Measurements from ENCODE around the gene RASL11B. TPM values are rescaled to one million over a fixed set of nuclear protein-coding genes. Genes with fewer than 3 reads are reported as not detected.

RASL11B gene
- total and polyA plus RNA-seq, 10 of the 15 experiments (the other 5 are each of a cell fraction or from before 2014, with no cell fraction given), result 0.06 to 0.45 (median 0.08) TPM; not detected in 5

DNA sequence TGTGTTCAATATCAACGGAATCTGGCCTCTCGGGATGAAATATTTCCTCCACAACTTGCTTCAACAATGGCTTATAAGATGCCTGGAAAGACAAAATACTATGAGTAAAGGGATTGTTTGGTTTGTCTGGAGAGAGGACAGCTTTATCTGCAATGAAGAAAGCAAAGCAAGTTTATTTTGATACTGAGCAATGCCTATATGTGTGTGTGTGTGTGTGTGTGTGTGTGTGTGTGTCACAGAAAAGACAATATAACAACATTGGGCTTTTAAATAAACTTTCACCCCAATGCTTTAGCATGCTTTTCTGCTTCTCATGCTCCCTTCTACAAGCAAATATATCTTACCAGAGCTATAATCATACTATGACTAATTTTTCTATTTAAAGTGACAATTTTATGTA is 45.4 kb downstream of the RASL11B start:
- ChIA-PET POLR2A (interaction anchor here (0.6 kb wide), 1 partner anchor 256 kb away, joined by 3 read pairs; no protein-coding TSS in a partner anchor), CTCF (interaction anchor here (1.2 to 1.4 kb wide), 2 partner anchors 10 to 12 kb away, joined by 3 to 4 read pairs; no protein-coding TSS in a partner anchor), RAD21 (ENCODE audit: unreplicated experiment) (no interaction called here), SMC1A (ENCODE audit: uncharacterized antibody, unreplicated experiment) (no interaction called here)
- H3K4me2 ChIP-seq (ENCODE audit: control insufficient read depth, insufficient read depth), result no peak overlapping the region
- in situ Hi-C loops (cut with MboI), result no loop called here
- TF ChIP-seq, protein P1, sequence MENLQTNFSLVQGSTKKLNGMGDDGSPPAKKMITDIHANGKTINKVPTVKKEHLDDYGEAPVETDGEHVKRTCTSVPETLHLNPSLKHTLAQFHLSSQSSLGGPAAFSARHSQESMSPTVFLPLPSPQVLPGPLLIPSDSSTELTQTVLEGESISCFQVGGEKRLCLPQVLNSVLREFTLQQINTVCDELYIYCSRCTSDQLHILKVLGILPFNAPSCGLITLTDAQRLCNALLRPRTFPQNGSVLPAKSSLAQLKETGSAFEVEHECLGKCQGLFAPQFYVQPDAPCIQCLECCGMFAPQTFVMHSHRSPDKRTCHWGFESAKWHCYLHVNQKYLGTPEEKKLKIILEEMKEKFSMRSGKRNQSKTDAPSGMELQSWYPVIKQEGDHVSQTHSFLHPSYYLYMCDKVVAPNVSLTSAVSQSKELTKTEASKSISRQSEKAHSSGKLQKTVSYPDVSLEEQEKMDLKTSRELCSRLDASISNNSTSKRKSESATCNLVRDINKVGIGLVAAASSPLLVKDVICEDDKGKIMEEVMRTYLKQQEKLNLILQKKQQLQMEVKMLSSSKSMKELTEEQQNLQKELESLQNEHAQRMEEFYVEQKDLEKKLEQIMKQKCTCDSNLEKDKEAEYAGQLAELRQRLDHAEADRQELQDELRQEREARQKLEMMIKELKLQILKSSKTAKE (IDR thresholded peaks at IDR 0.05; ENCODE audit: low read depth, poor library complexity, severe bottlenecking), result no peak
- 96% methylated on average over 2 of the region's 2 CpGs for WGBS (ENCODE audit: insufficient coverage, insufficient replicate concordance, low lambda C conversion rate, missing lambda C conversion rate)
- DNase-seq (ENCODE audit: low read depth, low spot score) (no peak), FAIRE-seq (no peak), ATAC-seq (no peak)
- no peaks in the 10 kb centered on the region; a peak in 2 of 4 replicates for H3K36me3 ChIP-seq (ENCODE audit: control insufficient read depth in 2 of 2, insufficient read depth in 2 of 2, low read length in 1 of 2)
- BruUV-seq (replicated peaks), result no TSS peak
- no peaks in the 10 kb centered on the region for H4K20me1 ChIP-seq (ENCODE audit: control insufficient read depth, insufficient read depth)
- intact Hi-C loops (cut with micrococcal nuclease; ENCODE audit: unreplicated experiment), result no loop called here
- H3K27ac ChIP-seq (ENCODE audit: control insufficient read depth, insufficient read depth), result no peak overlapping the region
- H3K27me3 ChIP-seq (replicated peaks in 1 of 2; ENCODE audit: control insufficient read depth in 2 of 2, insufficient read depth in 2 of 2, low read length in 1 of 2), result no peaks in the 10 kb centered on the region
- no peaks in the 10 kb centered on the region for H3K4me1 ChIP-seq (ENCODE audit: control insufficient read depth, insufficient read depth, low read length)
- H3K9me3 ChIP-seq (replicated peaks; ENCODE audit: control insufficient read depth, insufficient read depth, low read length), result no peaks in the 10 kb centered on the region
- H3K79me2 ChIP-seq (ENCODE audit: control insufficient read depth, insufficient read depth, low read length), result no peaks in the 10 kb centered on the region
- no peak overlapping the region for H2AFZ ChIP-seq (ENCODE audit: control insufficient read depth, low read depth, low read length)
- H3K4me3 ChIP-seq, result no peak overlapping the region
- no peak overlapping the region for H3K9ac ChIP-seq (ENCODE audit: control insufficient read depth, insufficient read depth, low read length)

DNA sequence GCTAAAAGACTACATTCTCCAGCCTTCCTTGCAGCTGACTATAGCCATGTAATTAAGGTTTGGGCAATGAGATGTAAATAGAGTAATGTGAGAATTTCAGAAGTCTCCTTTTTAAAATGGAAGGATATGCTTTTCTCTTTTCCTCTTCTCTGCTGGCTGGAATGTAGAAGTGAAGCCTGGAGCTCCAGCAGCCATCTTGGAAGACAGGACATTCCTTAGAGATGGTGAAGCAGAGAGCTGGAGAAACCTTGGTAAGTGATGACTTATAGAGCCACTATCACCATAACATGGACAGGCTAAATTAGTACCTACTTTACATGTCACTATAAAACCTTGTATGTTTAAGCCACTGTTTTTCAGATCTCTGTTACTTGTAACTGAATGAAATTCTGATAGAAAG is 48.0 kb downstream of the RASL11B start:
- RAD21 ChIA-PET (ENCODE audit: unreplicated experiment), result no interaction called here
- no peak for FAIRE-seq
- no peaks in the 10 kb centered on the region for H4K20me1 ChIP-seq (ENCODE audit: control insufficient read depth, insufficient read depth)
- CTCF ChIA-PET, result interaction anchor here (0.7 to 3.1 kb wide), 8 partner anchors 10 to 363 kb away, joined by 3 to 18 read pairs (median 3); no protein-coding TSS in a partner anchor
- H3K36me3 ChIP-seq (ENCODE audit: control insufficient read depth in 2 of 2, insufficient read depth in 2 of 2, low read length in 1 of 2), result no peaks in the 10 kb centered on the region; a peak in 1 of 4 replicates
- no peaks in the 10 kb centered on the region for H3K27me3 ChIP-seq (replicated peaks in 1 of 2; ENCODE audit: control insufficient read depth in 2 of 2, insufficient read depth in 2 of 2, low read length in 1 of 2)
- no peak overlapping the region for H2AFZ ChIP-seq (ENCODE audit: control insufficient read depth, low read depth, low read length)
- no peak overlapping the region for H3K4me3 ChIP-seq
- H3K9me3 ChIP-seq (replicated peaks; ENCODE audit: control insufficient read depth, insufficient read depth, low read length), result no peaks in the 10 kb centered on the region
- BruUV-seq (replicated peaks), result no TSS peak
- no peak overlapping the region for H3K9ac ChIP-seq (ENCODE audit: control insufficient read depth, insufficient read depth, low read length)
- DNase-seq (ENCODE audit: low read depth, low spot score), result no peak
- in situ Hi-C loops (cut with MboI), result no loop called here
- ATAC-seq, result no peak
- SMC1A ChIA-PET (ENCODE audit: uncharacterized antibody, unreplicated experiment), result interaction anchor here (1.4 to 2.3 kb wide), 2 partner anchors 49 to 71 kb away, joined by 3 to 8 read pairs; no protein-coding TSS in a partner anchor
- POLR2A ChIA-PET, result no interaction called here
- H3K4me2 ChIP-seq (ENCODE audit: control insufficient read depth, insufficient read depth), result no peak overlapping the region
- H3K4me1 ChIP-seq (ENCODE audit: control insufficient read depth, insufficient read depth, low read length), result no peaks in the 10 kb centered on the region
- intact Hi-C loops (cut with micrococcal nuclease; ENCODE audit: unreplicated experiment), result loop anchor here (2.0 kb wide), 1 partner anchor 73 kb away; no protein-coding TSS in a partner anchor
- H3K27ac ChIP-seq (ENCODE audit: control insufficient read depth, insufficient read depth), result no peak overlapping the region
- H3K79me2 ChIP-seq (ENCODE audit: control insufficient read depth, insufficient read depth, low read length), result no peaks in the 10 kb centered on the region
- TF ChIP-seq MEF2B (IDR thresholded peaks at IDR 0.05; ENCODE audit: partially characterized antibody, poor library complexity, severe bottlenecking), result no peak
- no peak for TF ChIP-seq BRCA1 (IDR thresholded peaks at IDR 0.05; ENCODE audit: low read depth, low read length)
- no peak for TF ChIP-seq RBBP5 (conservative IDR thresholded peaks at IDR 0.05)
- no peak for TF ChIP-seq ZNF24 (IDR thresholded peaks at IDR 0.05)
- TF ChIP-seq SMARCA5 (IDR thresholded peaks at IDR 0.05), result no peak
- no peak for TF ChIP-seq HDGF (IDR thresholded peaks at IDR 0.05)
- TF ChIP-seq NR2F1 (conservative IDR thresholded peaks at IDR 0.05), result no peak
- TF ChIP-seq BCLAF1 (IDR thresholded peaks at IDR 0.05), result no peak
